GM15510 (cell line): Measurements from ENCODE around the gene DDX42.

ENCODE experiments used
- POLR2A ChIP-seq: IDR thresholded peaks from 3 replicates; pipeline ENCODE4 v1.6.1; 2011; ENCODE audit warnings: borderline replicate concordance; ENCODE audit not compliant: insufficient read length; ENCODE audit errors: extremely low read depth

The DDX42 gene

GRCh38 chr17:63837962-63838600 lies 64.1 kb downstream of the DDX42 start:
- TF ChIP-seq POLR2A, result no peak

- TF ChIP-seq POLR2A, result no peak
Observed at GRCh38 chr17:63838631-63839171, 64.7 kb downstream of the DDX42 start.

- TF ChIP-seq POLR2A, result no peak
Observed at GRCh38 chr17:63840591-63841349, 66.8 kb downstream of the DDX42 start.

GRCh38 chr17:63841350-63842172 lies 67.6 kb downstream of the DDX42 start:
- no peak for TF ChIP-seq POLR2A

- TF ChIP-seq POLR2A, result no peak
Observed at GRCh38 chr17:63842173-63842539, 68.2 kb downstream of the DDX42 start.

GRCh38 chr17:63842540-63843386 lies 68.8 kb downstream of the DDX42 start, which contains the start of gene SMARCD2:
SMARCD2 (minus strand) TSS chr17:63842685; CDS start chr17:63842674, 11 bp downstream.
- TF ChIP-seq POLR2A, result peak; percentile 83

DNA sequence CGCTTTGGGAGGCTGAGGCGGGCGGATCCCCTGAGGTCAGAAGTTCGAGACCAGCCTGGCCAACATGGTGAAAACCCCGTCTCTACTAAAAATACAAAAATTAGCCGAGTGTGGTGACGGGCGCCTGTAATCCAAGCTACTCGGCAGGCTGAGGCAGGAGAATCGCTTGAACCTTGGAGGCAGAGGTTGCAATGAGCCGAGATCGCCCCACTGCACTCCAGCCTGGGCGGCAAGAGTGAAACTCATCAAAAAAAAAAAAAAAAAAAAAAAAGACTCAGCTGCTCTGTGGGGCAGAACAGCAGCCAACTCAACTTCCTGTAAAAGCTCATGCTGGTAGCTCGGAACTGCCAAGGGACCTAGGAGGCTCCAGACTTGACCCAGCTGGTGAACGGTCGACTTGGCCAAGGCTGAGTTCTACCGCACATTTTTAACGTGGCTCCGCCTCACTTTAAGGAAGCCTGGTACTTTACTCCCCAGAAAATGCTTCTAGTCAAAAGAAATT lies 69.5 kb downstream of the DDX42 start:
- peak; percentile 40 for TF ChIP-seq POLR2A

DNA sequence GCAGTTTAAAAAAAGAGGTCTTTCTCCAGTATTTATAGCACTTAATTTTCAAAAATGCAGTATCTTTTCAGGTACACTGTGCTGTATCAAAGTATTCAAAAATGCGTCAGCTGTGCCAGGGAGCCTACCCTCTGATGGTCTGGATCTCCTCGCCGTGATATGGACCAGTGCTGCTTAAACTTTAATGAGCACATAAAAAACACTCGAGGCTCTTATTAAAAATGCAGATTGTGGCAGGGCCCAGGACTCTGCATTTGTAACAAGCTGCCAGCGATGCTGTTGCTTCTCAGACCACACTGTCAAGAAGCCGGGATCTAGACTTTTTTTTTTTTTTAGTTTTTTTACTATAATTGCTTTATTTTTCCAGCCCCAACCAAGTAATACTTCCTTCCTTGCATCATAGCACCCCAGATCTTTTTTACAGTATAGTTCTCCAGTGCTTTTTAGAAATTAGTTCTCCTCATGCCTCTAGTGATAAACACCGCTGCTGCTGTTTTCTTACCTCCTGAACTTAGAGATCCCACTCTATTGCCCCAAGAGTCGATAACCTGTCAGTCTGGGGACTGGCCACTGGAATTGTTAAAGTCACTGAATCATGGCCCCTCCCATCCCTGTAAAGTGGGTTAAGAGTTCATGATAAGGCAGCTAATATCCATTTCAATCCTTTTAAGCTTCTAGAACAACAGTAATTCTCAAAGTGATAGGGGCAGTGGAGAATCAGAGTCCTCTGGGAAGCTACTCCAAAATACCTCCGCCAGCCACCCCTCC lies 70.1 kb downstream of the DDX42 start:
- TF ChIP-seq POLR2A, result no peak

GRCh38 chr17:63845509-63845908 lies 71.5 kb downstream of the DDX42 start:
- no peak for TF ChIP-seq POLR2A

- no peak for TF ChIP-seq POLR2A
Observed at GRCh38 chr17:63847525-63848249, 73.7 kb downstream of the DDX42 start.

- TF ChIP-seq POLR2A, result peak; percentile 34
Observed at GRCh38 chr17:63848834-63849689, 75.1 kb downstream of the DDX42 start.

DNA sequence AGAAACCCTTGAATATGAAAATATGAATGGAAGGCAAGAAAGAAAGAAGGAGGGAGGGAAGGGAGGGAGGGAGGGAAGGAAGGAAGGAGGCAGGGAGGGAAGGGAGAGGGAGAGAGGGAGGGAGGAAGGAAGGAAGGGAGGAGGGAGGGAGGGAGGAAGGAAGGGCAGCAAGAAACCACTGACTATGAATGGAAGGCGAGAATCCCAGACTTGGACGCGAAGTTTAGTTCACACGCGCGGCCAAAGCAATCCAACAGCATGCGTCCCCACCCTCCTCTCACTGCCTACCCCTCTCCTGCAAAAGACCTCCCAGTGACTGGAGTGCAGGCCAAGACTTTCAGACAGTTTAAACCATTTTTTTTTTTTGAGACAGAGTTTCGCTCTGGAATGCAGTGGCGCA lies 76.4 kb downstream of the DDX42 start:
- TF ChIP-seq POLR2A, result no peak

DNA sequence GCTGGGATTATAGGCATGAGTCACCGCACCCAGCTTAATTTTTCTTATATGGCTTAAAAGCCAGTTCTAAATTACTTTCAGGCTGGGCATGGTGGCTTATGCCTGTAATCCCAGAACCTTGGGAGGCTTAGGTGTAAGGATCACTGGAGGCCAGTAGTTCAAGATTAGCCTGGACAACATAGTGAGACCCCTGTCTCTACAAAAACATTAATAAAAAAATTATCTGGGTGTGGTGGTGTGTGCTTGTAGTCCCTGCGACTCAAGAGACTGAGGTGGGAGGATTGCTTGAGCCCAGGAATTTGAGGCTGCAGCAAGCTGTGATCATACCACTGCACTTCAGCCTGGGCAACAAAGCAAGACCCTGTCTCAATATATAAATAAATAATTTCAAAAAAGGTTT lies 79.3 kb downstream of the DDX42 start:
- no peak for TF ChIP-seq POLR2A
